K562 (cell line): ENCODE measurements around the gene PSORS1C2. TPM values are rescaled to one million over a fixed set of nuclear protein-coding genes. Genes with fewer than 3 reads are reported as not detected.
A peak's percentile ranks its signal among the peaks of the same experiment; 100 is the strongest.

Experiments
- DNMT1 ChIP-seq: fragments of 450-650 bp; IDR thresholded peaks from 2 replicates; pipeline ENCODE4 v1.6.1; 2016; ENCODE audit warnings: antibody characterized with exemption, mild to moderate bottlenecking
- ELF2 ChIP-seq: fragments of 250-450 bp; sonication (Bioruptor Pico); IDR thresholded peaks from 2 replicates; pipeline ENCODE4 v1.5.0; 2021; ENCODE audit warnings: mild to moderate bottlenecking
- ETV1 ChIP-seq: fragments of 450-650 bp; conservative IDR thresholded peaks from 2 replicates; pipeline ENCODE4 v1.6.1; 2016; ENCODE audit warnings: missing genetic modification characterization, control low read depth, low read depth, missing compliant biosample characterization
- GTF2A2 ChIP-seq: IDR thresholded peaks from 2 replicates; pipeline ENCODE4 v1.6.1; 2016; ENCODE audit warnings: mild to moderate bottlenecking, missing genetic modification characterization, missing compliant biosample characterization
- LEF1 ChIP-seq: fragments of 450-650 bp; IDR thresholded peaks from 2 replicates; pipeline ENCODE4 v1.6.1; 2016; ENCODE audit warnings: mild to moderate bottlenecking
- MCM2 ChIP-seq: fragments of 450-650 bp; IDR thresholded peaks from 2 replicates; pipeline ENCODE4 v1.6.1; 2017; ENCODE audit warnings: low read depth, mild to moderate bottlenecking
- MTF1 ChIP-seq: fragments of 250-450 bp; sonication (Bioruptor Pico); IDR thresholded peaks from 2 replicates; pipeline ENCODE4 v1.9.0; 2021; ENCODE audit warnings: moderate library complexity, mild to moderate bottlenecking, inconsistent platforms, borderline replicate concordance
- MXI1 ChIP-seq: IDR thresholded peaks from 2 replicates; pipeline ENCODE4 v1.6.1; 2011; ENCODE audit warnings: low read depth, mild to moderate bottlenecking, improper control_type of control experiment, low read length
- RBM25 ChIP-seq: fragments of 200-400 bp; formaldehyde crosslinking; IDR thresholded peaks from 2 replicates; pipeline ENCODE4 v1.6.1; 2018; ENCODE audit warnings: low read length, low read depth, moderate library complexity; ENCODE audit not compliant: severe bottlenecking
- ZNF274 ChIP-seq: IDR thresholded peaks from 2 replicates; pipeline ENCODE4 v1.6.1; 2011; ENCODE audit warnings: low read depth, mild to moderate bottlenecking, low read length, moderate library complexity, borderline replicate concordance
- polyA plus RNA-seq, 8 experiments: library from polyadenylated mRNA; depleted of rRNA in 4 of 8; stranded (reverse) in 5 of 8; unstranded in 3 of 8; fragments of >200 nt; fragmentation: Nextera tagmentation in 2 of 8; fragmentation: Illumina TruSeq in 1 of 8; extraction: Ambion mirVana in 2 of 8; extraction: Trizol in 1 of 8; gene quantifications; 2 replicates each; pipeline versions ENCODE4 v1.2.1 to v1.2.3, GENCODE V29; 2011 to 2014; ENCODE audit warnings: inconsistent platforms in 1 of 8, missing spikeins in 1 of 8
- total RNA-seq, 7 experiments: library from RNA; depleted of rRNA in 6 of 7; stranded (reverse); fragments of >200 nt in 6 of 7; fragmentation: Illumina TruSeq in 2 of 7; extraction: Trizol in 2 of 7; gene quantifications; 2 replicates each; pipeline versions ENCODE4 v1.2.1 to v1.2.3, GENCODE V29; 2011 to 2021; ENCODE audit warnings: low replicate concordance in 1 of 7
- TF ChIP-seq, protein P1 (sequence below): IDR thresholded peaks from 2 replicates; pipeline ENCODE4 v1.6.1; 2011; ENCODE audit warnings: borderline replicate concordance, low read depth, mild to moderate bottlenecking, moderate library complexity, low read length; ENCODE audit not compliant: insufficient read depth, poor library complexity, severe bottlenecking
- TF ChIP-seq, protein P2 (sequence below): fragments of 450-650 bp; IDR thresholded peaks from 2 replicates; pipeline ENCODE4 v1.6.1; 2016
- TF ChIP-seq, protein P3 (sequence below): IDR thresholded peaks from 2 replicates; pipeline ENCODE4 v1.6.1; 2016; ENCODE audit warnings: missing genetic modification characterization, missing compliant biosample characterization

Gene PSORS1C2
- total and polyA plus RNA-seq, 9 of the 15 experiments (the other 6 are each of a cell fraction or from before 2014, with no cell fraction given), result not detected

DNA sequence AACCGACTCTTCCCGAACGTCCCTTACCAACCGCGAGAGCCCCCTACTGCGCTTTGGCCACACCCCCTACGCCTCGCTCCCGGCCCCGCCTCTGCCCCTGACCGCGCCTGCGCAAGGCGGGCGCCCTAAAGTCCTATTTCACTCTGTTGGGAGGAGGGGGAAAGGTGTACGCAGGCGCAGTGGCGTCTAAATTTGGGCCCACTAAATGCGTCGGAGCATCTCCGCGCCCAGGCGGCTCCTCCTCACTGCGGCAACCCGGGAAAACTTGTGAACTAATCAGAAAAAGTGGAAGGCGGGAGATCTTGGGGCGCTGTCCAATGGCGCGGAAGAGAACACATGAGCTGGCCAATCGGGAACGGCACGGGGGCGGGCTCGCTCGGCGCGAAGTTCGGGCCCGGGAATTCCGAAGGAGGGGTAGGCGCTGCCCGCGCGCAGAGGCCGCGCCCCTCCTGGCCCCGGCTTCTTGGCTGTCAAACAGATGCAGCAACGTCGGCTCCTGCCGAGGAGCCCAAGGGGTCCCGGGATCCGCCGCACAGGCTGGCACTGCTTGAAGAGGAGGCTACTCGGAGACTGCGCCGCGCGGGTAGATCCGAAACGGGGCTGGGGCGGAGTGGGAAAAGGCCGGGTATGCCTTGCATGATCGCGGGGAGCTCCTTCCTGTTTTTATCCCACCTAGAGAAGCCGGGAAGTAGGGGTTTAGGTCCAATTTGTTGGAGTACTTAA, 19.4 kb upstream of the PSORS1C2 start, which contains the start of gene TCF19 (continued):
- no peak for TF ChIP-seq ELF2 (CRISPR knock-in tag)
- TF ChIP-seq MTF1 (CRISPR knock-in tag), result no peak
- TF ChIP-seq ZNF274, result no peak
- peak; percentile 72 for TF ChIP-seq MXI1
- TF ChIP-seq, protein P1, sequence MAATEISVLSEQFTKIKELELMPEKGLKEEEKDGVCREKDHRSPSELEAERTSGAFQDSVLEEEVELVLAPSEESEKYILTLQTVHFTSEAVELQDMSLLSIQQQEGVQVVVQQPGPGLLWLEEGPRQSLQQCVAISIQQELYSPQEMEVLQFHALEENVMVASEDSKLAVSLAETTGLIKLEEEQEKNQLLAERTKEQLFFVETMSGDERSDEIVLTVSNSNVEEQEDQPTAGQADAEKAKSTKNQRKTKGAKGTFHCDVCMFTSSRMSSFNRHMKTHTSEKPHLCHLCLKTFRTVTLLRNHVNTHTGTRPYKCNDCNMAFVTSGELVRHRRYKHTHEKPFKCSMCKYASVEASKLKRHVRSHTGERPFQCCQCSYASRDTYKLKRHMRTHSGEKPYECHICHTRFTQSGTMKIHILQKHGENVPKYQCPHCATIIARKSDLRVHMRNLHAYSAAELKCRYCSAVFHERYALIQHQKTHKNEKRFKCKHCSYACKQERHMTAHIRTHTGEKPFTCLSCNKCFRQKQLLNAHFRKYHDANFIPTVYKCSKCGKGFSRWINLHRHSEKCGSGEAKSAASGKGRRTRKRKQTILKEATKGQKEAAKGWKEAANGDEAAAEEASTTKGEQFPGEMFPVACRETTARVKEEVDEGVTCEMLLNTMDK, result no peak
- TF ChIP-seq, protein P2, sequence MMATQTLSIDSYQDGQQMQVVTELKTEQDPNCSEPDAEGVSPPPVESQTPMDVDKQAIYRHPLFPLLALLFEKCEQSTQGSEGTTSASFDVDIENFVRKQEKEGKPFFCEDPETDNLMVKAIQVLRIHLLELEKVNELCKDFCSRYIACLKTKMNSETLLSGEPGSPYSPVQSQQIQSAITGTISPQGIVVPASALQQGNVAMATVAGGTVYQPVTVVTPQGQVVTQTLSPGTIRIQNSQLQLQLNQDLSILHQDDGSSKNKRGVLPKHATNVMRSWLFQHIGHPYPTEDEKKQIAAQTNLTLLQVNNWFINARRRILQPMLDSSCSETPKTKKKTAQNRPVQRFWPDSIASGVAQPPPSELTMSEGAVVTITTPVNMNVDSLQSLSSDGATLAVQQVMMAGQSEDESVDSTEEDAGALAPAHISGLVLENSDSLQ, result peak; percentile 66
- peak; percentile 99 for TF ChIP-seq RBM25
- no peak for TF ChIP-seq GTF2A2 (tag)
- no peak for TF ChIP-seq ETV1 (tag)
- TF ChIP-seq, protein P3, sequence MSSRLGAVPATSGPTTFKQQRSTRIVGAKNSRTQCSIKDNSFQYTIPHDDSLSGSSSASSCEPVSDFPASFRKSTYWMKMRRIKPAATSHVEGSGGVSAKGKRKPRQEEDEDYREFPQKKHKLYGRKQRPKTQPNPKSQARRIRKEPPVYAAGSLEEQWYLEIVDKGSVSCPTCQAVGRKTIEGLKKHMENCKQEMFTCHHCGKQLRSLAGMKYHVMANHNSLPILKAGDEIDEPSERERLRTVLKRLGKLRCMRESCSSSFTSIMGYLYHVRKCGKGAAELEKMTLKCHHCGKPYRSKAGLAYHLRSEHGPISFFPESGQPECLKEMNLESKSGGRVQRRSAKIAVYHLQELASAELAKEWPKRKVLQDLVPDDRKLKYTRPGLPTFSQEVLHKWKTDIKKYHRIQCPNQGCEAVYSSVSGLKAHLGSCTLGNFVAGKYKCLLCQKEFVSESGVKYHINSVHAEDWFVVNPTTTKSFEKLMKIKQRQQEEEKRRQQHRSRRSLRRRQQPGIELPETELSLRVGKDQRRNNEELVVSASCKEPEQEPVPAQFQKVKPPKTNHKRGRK, result no peak
- TF ChIP-seq DNMT1, result no peak
- TF ChIP-seq MCM2, result no peak
- TF ChIP-seq LEF1, result 0 out of 2 replicates have a peak, but pooled peaks have one; percentile 25
